ENCODE data around the gene CEP152. TPM values are rescaled to one million over a fixed set of nuclear protein-coding genes. Genes with fewer than 3 reads are reported as not detected.

The CEP152 gene
- total RNA-seq, 1 experiment from 2014 or later, result 13.9 TPM

GRCh38 chr15:48766196-48766595 lies 44.7 kb downstream of the CEP152 start:
- Histone ChIP-seq H3K4me1 (ENCODE audit: control insufficient read depth, insufficient read depth, low read length) (no peaks in the 10 kb centered on the region), H3K27me3 (ENCODE audit: control insufficient read depth, insufficient read depth, low read length) (no peaks in the 10 kb centered on the region), H3K9me3 (ENCODE audit: control insufficient read depth, insufficient read depth, low read depth, low read length) (no peaks in the 10 kb centered on the region), H3K4me3 (ENCODE audit: low read depth in 2 of 2, low read length in 2 of 2) (no peak overlapping the region), H3K27ac (ENCODE audit: low read length) (no peak overlapping the region), H3K36me3 (ENCODE audit: control insufficient read depth, insufficient read depth, low read length) (peaks cover 15% of the 10 kb centered on the region; the same call in 1 of the 2 replicates)
- in situ Hi-C loops (cut with HindIII; ENCODE audit: low pct_unique_long_range_greater_than_20kb, low sequenced_read_pairs) (no loop called here), intact Hi-C loops (cut with micrococcal nuclease; ENCODE audit: unreplicated experiment) (no loop called here)
- ChIA-PET CTCF (no interaction called here), POLR2A (no interaction called here)
- ATAC-seq (no peak), DNase-seq (ENCODE audit: low read depth, low spot score) (no peak)
- no peak for TF ChIP-seq POLR2AphosphoS5 (IDR thresholded peaks at IDR 0.05; ENCODE audit: low read depth, low read length)
- TF ChIP-seq CTCF (IDR thresholded peaks at IDR 0.05), result no peak
- TF ChIP-seq REST (IDR thresholded peaks at IDR 0.05; ENCODE audit: insufficient read depth in 1 of 2, low read depth in 2 of 2, low read length in 1 of 2), result no peak
- TF ChIP-seq TCF7L2 (IDR thresholded peaks at IDR 0.05; ENCODE audit: low read depth, low read length), result no peak
- TF ChIP-seq SIN3A (IDR thresholded peaks at IDR 0.05; ENCODE audit: borderline replicate concordance, insufficient read depth, low read depth, low read length), result no peak
- no TSS peak for BruUV-seq (replicated peaks)

- H3K27ac ChIP-seq (ENCODE audit: low read length), result no peak overlapping the region
- CTCF ChIA-PET, result no interaction called here
- in situ Hi-C loops (cut with HindIII; ENCODE audit: low pct_unique_long_range_greater_than_20kb, low sequenced_read_pairs), result no loop called here
These were observed 45.8 kb downstream of the CEP152 start for GRCh38 chr15:48765022-48765421.

More at GRCh38 chr15:48765022-48765421, 45.8 kb downstream of the CEP152 start:
- Histone ChIP-seq H3K36me3 (ENCODE audit: control insufficient read depth, insufficient read depth, low read length) (peaks cover 15% of the 10 kb centered on the region; the same call in 1 of the 2 replicates), H3K4me1 (ENCODE audit: control insufficient read depth, insufficient read depth, low read length) (no peaks in the 10 kb centered on the region), H3K27me3 (ENCODE audit: control insufficient read depth, insufficient read depth, low read length) (no peaks in the 10 kb centered on the region), H3K4me3 (ENCODE audit: low read depth in 2 of 2, low read length in 2 of 2) (no peak overlapping the region), H3K9me3 (ENCODE audit: control insufficient read depth, insufficient read depth, low read depth, low read length) (no peaks in the 10 kb centered on the region)
- no peak for TF ChIP-seq SIN3A (IDR thresholded peaks at IDR 0.05; ENCODE audit: borderline replicate concordance, insufficient read depth, low read depth, low read length)
- TF ChIP-seq REST (IDR thresholded peaks at IDR 0.05; ENCODE audit: insufficient read depth in 1 of 2, low read depth in 2 of 2, low read length in 1 of 2), result no peak
- TF ChIP-seq CTCF (IDR thresholded peaks at IDR 0.05), result no peak
- no peak for TF ChIP-seq TCF7L2 (IDR thresholded peaks at IDR 0.05; ENCODE audit: low read depth, low read length)
- no peak for TF ChIP-seq POLR2AphosphoS5 (IDR thresholded peaks at IDR 0.05; ENCODE audit: low read depth, low read length)
- no TSS peak for BruUV-seq (replicated peaks)
- intact Hi-C loops (cut with micrococcal nuclease; ENCODE audit: unreplicated experiment), result no loop called here
- POLR2A ChIA-PET, result no interaction called here
- ATAC-seq, result no peak
- no peak for DNase-seq (ENCODE audit: low read depth, low spot score)
